Upper lobe of left lung (tissue), 4 donors: ENCODE measurements around the gene TRIM6.

Source experiments
- CTCF ChIP-seq, 6 experiments: fragments of 450-650 bp in 4 of 6; fragments of 200-600 bp in 2 of 6; sonication (generic) in 2 of 6; IDR thresholded peaks; one replicate each; pipeline ENCODE4 v1.5.1; 2016 to 2019; ENCODE audit warnings: antibody characterized with exemption in 6 of 6
- POLR2A ChIP-seq, 4 donors: fragments of 450-650 bp; IDR thresholded peaks; one replicate each; pipeline ENCODE4 v1.5.1; 2016 to 2017; ENCODE audit warnings: antibody characterized with exemption in 4 of 4, mild to moderate bottlenecking in 2 of 4

- TF ChIP-seq CTCF (IDR thresholded peaks at IDR 0.05): no peak
- no peak for TF ChIP-seq POLR2A (IDR thresholded peaks at IDR 0.05)
Measured at GRCh38 chr11:5631417-5631816, 35.0 kb downstream of the TRIM6 start.
